K562 (cell line): ENCODE data around the gene ABI3BP. TPM values are rescaled to one million over a fixed set of nuclear protein-coding genes. Genes with fewer than 3 reads are reported as not detected.

ENCODE experiments used
- ATAC-seq: fragments of 200-7000 bp; cut with Tn5 transposase; 3 replicates; pipeline ENCODE4 v1.9.1; 2020; ENCODE audit warnings: moderate library complexity
- BruUV-seq: library from RNA; stranded (reverse); fragments of 400-500 nt; replicated peaks from 2 replicates; lab custom pipeline; 2021; lab: Mats Ljungman, UMichigan
- CTCF ChIA-PET: fragments of 300-600 bp; formaldehyde crosslinking; extraction: SDS; loops from one replicate; lab custom pipeline; 2021; ENCODE audit warnings: low intra/inter-chr PET ratio; lab: Yijun Ruan, JAX
- POLR2A ChIA-PET: fragments of 300-600, 350-650 bp; sonication (Branson Sonifier 250); formaldehyde crosslinking; extraction: SDS; loops from one replicate; lab custom pipeline; 2021; ENCODE audit warnings: antibody characterized with exemption, inconsistent platforms; lab: Yijun Ruan, JAX
- DNase-seq, 4 experiments: peaks; one replicate each; pipeline versions ENCODE4 v3.0.0 to v3.0.0-alpha.2; 2011 to 2018; ENCODE audit warnings: low spot score in 3 of 4, mixed read lengths in 3 of 4; ENCODE audit errors: extremely low read depth in 1 of 4
- FAIRE-seq: peaks from 2 replicates; lab custom pipeline; 2011; peaks lifted over from hg19 to GRCh38; lab: Jason Lieb, UNC
- H2AFZ ChIP-seq: 2 replicates; pipeline ENCODE4 v1.6.0; 2011; ENCODE audit warnings: low read depth, low read length, control low read depth, inconsistent platforms
- H3K27ac ChIP-seq: fragments of 200-600 bp; 3 replicates; pipeline ENCODE4 v1.8.0; 2011; ENCODE audit warnings: low read depth, mild to moderate bottlenecking, control low read depth, inconsistent platforms, low read length, moderate library complexity, mixed read lengths; ENCODE audit errors: extremely low read depth
- H3K27me3 ChIP-seq, 2 experiments: fragments of 300-600 bp in 1 of 2; 2 replicates in 1 of 2; 3 replicates in 1 of 2; pipeline versions ENCODE4 v1.6.0 to v1.8.0; 2011; ENCODE audit warnings: inconsistent platforms in 2 of 2, low read length in 2 of 2, mild to moderate bottlenecking in 1 of 2, mixed read lengths in 1 of 2, moderate library complexity in 1 of 2; ENCODE audit not compliant: control insufficient read depth in 2 of 2, insufficient read depth in 2 of 2
- H3K36me3 ChIP-seq: fragments of 300-600 bp; 3 replicates; pipeline ENCODE4 v1.8.0; 2011; ENCODE audit warnings: mild to moderate bottlenecking, low read length, inconsistent platforms; ENCODE audit not compliant: control insufficient read depth, insufficient read depth
- H3K4me1 ChIP-seq, 2 experiments: fragments of 200-600 bp in 1 of 2; replicated peaks in 1 of 2; 2 replicates in 1 of 2; 3 replicates in 1 of 2; pipeline versions ENCODE4 v1.5.1 to v1.8.0; 2011; ENCODE audit warnings: inconsistent platforms in 2 of 2, low read length in 2 of 2, mild to moderate bottlenecking in 1 of 2, mixed read lengths in 1 of 2, moderate library complexity in 1 of 2; ENCODE audit not compliant: control insufficient read depth in 2 of 2, insufficient read depth in 2 of 2
- H3K4me2 ChIP-seq: 2 replicates; pipeline ENCODE4 v1.6.1; 2011; ENCODE audit warnings: low read length, control low read depth, inconsistent platforms, mixed read lengths; ENCODE audit not compliant: insufficient read depth
- H3K4me3 ChIP-seq: fragments of 200-600 bp; sonication (generic), shearing (Covaris generic); 2 replicates; pipeline ENCODE4 v1.5.1; 2016; ENCODE audit warnings: control low read depth, inconsistent platforms
- H3K79me2 ChIP-seq: fragments of 200-600 bp; 3 replicates; pipeline ENCODE4 v1.8.0; 2011; ENCODE audit warnings: low read length, inconsistent platforms; ENCODE audit not compliant: control insufficient read depth, insufficient read depth
- H3K9ac ChIP-seq, 2 experiments: 2 replicates each; pipeline versions ENCODE4 v1.6.0 to v1.6.1; 2011; ENCODE audit warnings: low read depth in 2 of 2, low read length in 2 of 2, control low read depth in 1 of 2, inconsistent platforms in 1 of 2, mild to moderate bottlenecking in 1 of 2, mixed read lengths in 1 of 2; ENCODE audit not compliant: insufficient read depth in 1 of 2
- H3K9me1 ChIP-seq: one replicate; pipeline ENCODE4 v1.6.0; 2011; ENCODE audit warnings: inconsistent platforms, mild to moderate bottlenecking, low read length, moderate library complexity; ENCODE audit not compliant: control insufficient read depth, insufficient read depth
- H3K9me3 ChIP-seq: replicated peaks from 2 replicates; pipeline ENCODE4 v1.5.1; 2011; ENCODE audit warnings: low read depth, low read length, inconsistent platforms; ENCODE audit not compliant: control insufficient read depth, insufficient read depth
- H4K20me1 ChIP-seq: replicated peaks from 2 replicates; pipeline ENCODE4 v1.6.1; 2011; ENCODE audit warnings: low read length, inconsistent platforms, mixed read lengths; ENCODE audit not compliant: control insufficient read depth, insufficient read depth
- ATF6 ChIP-seq: sonication (generic); formaldehyde crosslinking; IDR thresholded peaks from 2 replicates; pipeline ENCODE4 v1.4.0; 2020; ENCODE audit warnings: mild to moderate bottlenecking, missing genetic modification reagents
- C11orf30 ChIP-seq: fragments of 450-650 bp; IDR thresholded peaks from 2 replicates; pipeline ENCODE4 v1.6.1; 2016; ENCODE audit warnings: low read depth, mild to moderate bottlenecking
- MIER1 ChIP-seq: fragments of 450-650 bp; IDR thresholded peaks from 2 replicates; pipeline ENCODE4 v1.6.1; 2016; ENCODE audit warnings: antibody characterized with exemption, mild to moderate bottlenecking, low read depth
- SIRT6 ChIP-seq: IDR thresholded peaks from one replicate; pipeline ENCODE4 v1.6.1; 2012; ENCODE audit warnings: low read depth, mild to moderate bottlenecking, control low read depth, inconsistent platforms, low read length, moderate library complexity
- SRF ChIP-seq, 2 experiments: fragments of 250-450, 450-650 bp in 1 of 2; sonication (Bioruptor Pico) in 1 of 2; sonication (generic) in 1 of 2; formaldehyde crosslinking; IDR thresholded peaks; 2 replicates each; pipeline versions ENCODE4 v1.5.0 to v1.5.1; 2020 to 2022; ENCODE audit warnings: mild to moderate bottlenecking in 1 of 2, missing genetic modification reagents in 1 of 2
- ZNF165 ChIP-seq: fragments of 250-450 bp; sonication (Bioruptor Pico); IDR thresholded peaks from 2 replicates; pipeline ENCODE4 v1.4.0; 2020; ENCODE audit warnings: borderline replicate concordance
- ZNF311 ChIP-seq: fragments of 250-450 bp; sonication (Bioruptor Pico); IDR thresholded peaks from 2 replicates; pipeline ENCODE4 v1.4.0; 2020; ENCODE audit warnings: mild to moderate bottlenecking, moderate library complexity
- ZNF41 ChIP-seq: fragments of 250-450 bp; sonication (Bioruptor Pico); conservative IDR thresholded peaks from 2 replicates; pipeline ENCODE4 v1.4.0; 2020; ENCODE audit warnings: mild to moderate bottlenecking
- ZNF644 ChIP-seq: fragments of 200-800 bp; sonication (Bioruptor generic); IDR thresholded peaks from 2 replicates; pipeline ENCODE4 v1.6.1; 2016; ENCODE audit warnings: low read depth, missing genetic modification characterization, missing compliant biosample characterization
- WGBS: fragments of 100-300 bp; shearing (Covaris generic); methylation state at CpG from one replicate; pipeline ENCODE4 v1.1.6; 2016; ENCODE audit warnings: low coverage, mixed read lengths; ENCODE audit not compliant: insufficient coverage; ENCODE audit errors: missing lambda C conversion rate; 5-methylcytosine and 5-hydroxymethylcytosine counted together
- in situ Hi-C: fragments of 300-500 bp; cut with MboI; formaldehyde crosslinking; loops from 4 replicates; pipeline ENCODE4 v1.15.0; 2018; ENCODE audit warnings: inconsistent platforms, mixed read lengths
- intact Hi-C: fragments of 100-400 bp; cut with micrococcal nuclease; formaldehyde crosslinking; loops from 2 replicates; pipeline ENCODE4 v1.14.2; 2022
- polyA plus RNA-seq, 8 experiments: library from polyadenylated mRNA; depleted of rRNA in 4 of 8; stranded (reverse) in 5 of 8; unstranded in 3 of 8; fragments of >200 nt; fragmentation: Nextera tagmentation in 2 of 8; fragmentation: Illumina TruSeq in 1 of 8; extraction: Ambion mirVana in 2 of 8; extraction: Trizol in 1 of 8; gene quantifications; 2 replicates each; pipeline versions ENCODE4 v1.2.1 to v1.2.3, GENCODE V29; 2011 to 2014; ENCODE audit warnings: inconsistent platforms in 1 of 8, missing spikeins in 1 of 8
- total RNA-seq, 7 experiments: library from RNA; depleted of rRNA in 6 of 7; stranded (reverse); fragments of >200 nt in 6 of 7; fragmentation: Illumina TruSeq in 2 of 7; extraction: Trizol in 2 of 7; gene quantifications; 2 replicates each; pipeline versions ENCODE4 v1.2.1 to v1.2.3, GENCODE V29; 2011 to 2021; ENCODE audit warnings: low replicate concordance in 1 of 7
- TF ChIP-seq, protein P1 (sequence below): fragments of 450-650 bp; IDR thresholded peaks from 2 replicates; pipeline ENCODE4 v1.6.1; 2016; ENCODE audit warnings: low read depth

ABI3BP gene
- total and polyA plus RNA-seq, 9 of the 15 experiments (the other 6 are each of a cell fraction or from before 2014, with no cell fraction given), result 0.01 to 0.24 (median 0.06) TPM; not detected in 5

- no peak for TF ChIP-seq ZNF165 (CRISPR knock-in tag)
- TF ChIP-seq C11orf30, result no peak
These were observed 113.1 kb downstream of the ABI3BP start (continued) for GRCh38 chr3:100880072-100880471.

DNA sequence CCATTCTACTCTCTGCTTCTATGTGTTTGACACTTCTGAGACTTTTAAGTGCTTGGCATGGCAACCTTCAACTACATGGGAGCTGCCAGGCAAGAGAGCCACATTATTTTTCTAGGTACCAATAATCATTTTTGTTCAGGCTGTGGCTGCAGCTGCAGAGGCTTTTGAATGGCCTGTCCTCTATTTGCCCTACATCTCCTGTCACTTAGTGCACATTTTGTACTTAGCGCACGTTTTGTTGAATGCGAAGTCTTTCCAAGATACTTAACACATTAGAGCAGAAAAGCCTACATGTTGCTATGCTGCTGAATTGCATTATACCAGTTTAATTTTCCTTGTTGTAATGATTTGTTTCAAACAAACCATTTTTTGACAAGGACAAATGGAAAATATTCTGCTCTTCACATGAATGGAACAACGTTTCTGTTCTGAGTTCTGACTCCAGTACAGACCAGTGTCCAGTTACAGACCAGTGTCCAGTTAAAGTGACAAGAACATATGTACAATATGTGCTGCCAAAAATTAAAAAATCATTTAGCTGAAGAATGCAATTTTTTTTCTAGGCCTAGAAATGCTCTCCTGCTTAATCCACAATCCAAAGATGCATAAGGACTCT lies 113.9 kb downstream of the ABI3BP start:
- intact Hi-C loops (loop anchor here (10.0 kb wide), 1 partner anchor 75 kb away; no protein-coding TSS in a partner anchor), in situ Hi-C loops (no loop called here)
- no peak overlapping the region for H3K9ac ChIP-seq
- H3K79me2 ChIP-seq, result no peaks in the 10 kb centered on the region
- no peaks in the 10 kb centered on the region for H3K9me3 ChIP-seq
- H4K20me1 ChIP-seq, result no peaks in the 10 kb centered on the region
- no peak overlapping the region for H3K4me3 ChIP-seq
- H3K9me1 ChIP-seq, result no peaks in the 10 kb centered on the region
- WGBS, result 10% methylated on average over 4 of the region's 4 CpGs
- H3K27ac ChIP-seq, result no peak overlapping the region
- no peak for ATAC-seq
- no peak overlapping the region for H3K4me2 ChIP-seq
- no peak for FAIRE-seq
- ChIA-PET POLR2A (no interaction called here), CTCF (no interaction called here)
- H2AFZ ChIP-seq, result no peak overlapping the region
- DNase-seq, result no peak
- H3K27me3 ChIP-seq, result no peaks in the 10 kb centered on the region
- BruUV-seq, result no TSS peak
- no peaks in the 10 kb centered on the region for H3K36me3 ChIP-seq
- no peaks in the 10 kb centered on the region for H3K4me1 ChIP-seq
- TF ChIP-seq ZNF311 (CRISPR knock-in tag) (no peak), ZNF644 (tag) (no peak), ZNF41 (CRISPR knock-in tag) (no peak), SIRT6 (no peak), MIER1 (no peak), ATF6 (no peak), SRF (CRISPR knock-in tag; IDR thresholded peaks at IDR 0.05) (no peak)
- TF ChIP-seq, protein P1, sequence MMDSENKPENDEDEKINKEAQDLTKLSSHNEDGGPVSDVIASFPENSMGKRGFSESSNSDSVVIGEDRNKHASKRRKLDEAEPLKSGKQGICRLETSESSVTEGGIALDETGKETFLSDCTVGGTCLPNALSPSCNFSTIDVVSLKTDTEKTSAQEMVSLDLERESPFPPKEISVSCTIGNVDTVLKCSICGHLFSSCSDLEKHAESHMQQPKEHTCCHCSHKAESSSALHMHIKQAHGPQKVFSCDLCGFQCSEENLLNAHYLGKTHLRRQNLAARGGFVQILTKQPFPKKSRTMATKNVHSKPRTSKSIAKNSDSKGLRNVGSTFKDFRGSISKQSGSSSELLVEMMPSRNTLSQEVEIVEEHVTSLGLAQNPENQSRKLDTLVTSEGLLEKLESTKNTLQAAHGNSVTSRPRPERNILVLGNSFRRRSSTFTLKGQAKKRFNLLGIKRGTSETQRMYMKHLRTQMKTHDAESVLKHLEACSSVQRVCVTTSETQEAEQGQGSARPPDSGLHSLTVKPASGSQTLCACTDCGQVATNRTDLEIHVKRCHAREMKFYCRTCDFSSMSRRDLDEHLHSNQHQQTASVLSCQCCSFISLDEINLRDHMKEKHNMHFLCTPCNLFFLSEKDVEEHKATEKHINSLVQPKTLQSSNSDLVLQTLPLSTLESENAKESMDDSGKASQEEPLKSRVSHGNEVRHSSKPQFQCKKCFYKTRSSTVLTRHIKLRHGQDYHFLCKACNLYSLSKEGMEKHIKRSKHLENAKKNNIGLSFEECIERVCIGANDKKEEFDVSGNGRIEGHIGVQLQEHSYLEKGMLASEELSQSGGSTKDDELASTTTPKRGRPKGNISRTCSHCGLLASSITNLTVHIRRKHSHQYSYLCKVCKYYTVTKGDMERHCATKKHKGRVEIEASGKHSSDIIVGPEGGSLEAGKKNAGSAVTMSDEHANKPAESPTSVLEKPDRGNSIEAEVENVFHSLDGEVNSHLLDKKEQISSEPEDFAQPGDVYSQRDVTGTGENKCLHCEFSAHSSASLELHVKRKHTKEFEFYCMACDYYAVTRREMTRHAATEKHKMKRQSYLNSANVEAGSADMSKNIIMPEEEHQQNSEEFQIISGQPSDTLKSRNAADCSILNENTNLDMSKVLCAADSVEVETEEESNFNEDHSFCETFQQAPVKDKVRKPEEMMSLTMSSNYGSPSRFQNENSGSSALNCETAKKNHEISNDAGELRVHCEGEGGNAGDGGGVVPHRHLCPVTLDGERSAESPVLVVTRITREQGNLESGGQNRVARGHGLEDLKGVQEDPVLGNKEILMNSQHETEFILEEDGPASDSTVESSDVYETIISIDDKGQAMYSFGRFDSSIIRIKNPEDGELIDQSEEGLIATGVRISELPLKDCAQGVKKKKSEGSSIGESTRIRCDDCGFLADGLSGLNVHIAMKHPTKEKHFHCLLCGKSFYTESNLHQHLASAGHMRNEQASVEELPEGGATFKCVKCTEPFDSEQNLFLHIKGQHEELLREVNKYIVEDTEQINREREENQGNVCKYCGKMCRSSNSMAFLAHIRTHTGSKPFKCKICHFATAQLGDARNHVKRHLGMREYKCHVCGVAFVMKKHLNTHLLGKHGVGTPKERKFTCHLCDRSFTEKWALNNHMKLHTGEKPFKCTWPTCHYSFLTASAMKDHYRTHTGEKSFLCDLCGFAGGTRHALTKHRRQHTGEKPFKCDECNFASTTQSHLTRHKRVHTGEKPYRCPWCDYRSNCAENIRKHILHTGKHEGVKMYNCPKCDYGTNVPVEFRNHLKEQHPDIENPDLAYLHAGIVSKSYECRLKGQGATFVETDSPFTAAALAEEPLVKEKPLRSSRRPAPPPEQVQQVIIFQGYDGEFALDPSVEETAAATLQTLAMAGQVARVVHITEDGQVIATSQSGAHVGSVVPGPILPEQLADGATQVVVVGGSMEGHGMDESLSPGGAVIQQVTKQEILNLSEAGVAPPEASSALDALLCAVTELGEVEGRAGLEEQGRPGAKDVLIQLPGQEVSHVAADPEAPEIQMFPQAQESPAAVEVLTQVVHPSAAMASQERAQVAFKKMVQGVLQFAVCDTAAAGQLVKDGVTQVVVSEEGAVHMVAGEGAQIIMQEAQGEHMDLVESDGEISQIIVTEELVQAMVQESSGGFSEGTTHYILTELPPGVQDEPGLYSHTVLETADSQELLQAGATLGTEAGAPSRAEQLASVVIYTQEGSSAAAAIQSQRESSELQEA, result no peak
